CD8-positive, alpha-beta memory T cell (primary cell): ENCODE results near the gene UBASH3B. TPM values are rescaled to one million over a fixed set of nuclear protein-coding genes. Genes with fewer than 3 reads are reported as not detected.
"Not testable (repeated sequence)": the region's sequence is repeated elsewhere in the genome, so short reads cannot be mapped to it uniquely, and the experiment has no call there.

Experiments used
- CTCF ChIA-PET: fragments of 350-600 bp; sonication (Branson Sonifier 250); formaldehyde crosslinking; loops from one replicate; lab custom pipeline; 2021; ENCODE audit warnings: antibody characterized with exemption; lab: Charles Lee
- POLR2A ChIA-PET: fragments of 350-600 bp; sonication (Branson Sonifier 250); formaldehyde crosslinking; loops from one replicate; lab custom pipeline; 2021; ENCODE audit warnings: antibody characterized with exemption; lab: Charles Lee
- DNase-seq, 5 donors: peaks; one replicate each; pipeline versions ENCODE4 v3.0.0 to v3.0.0-alpha.2; 2020 to 2022; ENCODE audit warnings: mixed read lengths in 1 of 5
- H3K27ac ChIP-seq: one replicate; pipeline ENCODE4 v1.7.0; 2013; ENCODE audit warnings: low read depth, mild to moderate bottlenecking, low read length, moderate library complexity
- H3K27me3 ChIP-seq: 2 replicates; pipeline ENCODE4 v1.7.0; 2013; ENCODE audit warnings: low read length, mild to moderate bottlenecking; ENCODE audit not compliant: insufficient read depth, poor library complexity, severe bottlenecking
- H3K36me3 ChIP-seq: 2 replicates; pipeline ENCODE4 v1.7.0; 2013; ENCODE audit warnings: mild to moderate bottlenecking, low read length, moderate library complexity; ENCODE audit not compliant: insufficient read depth
- H3K4me1 ChIP-seq: 2 replicates; pipeline ENCODE4 v1.7.0; 2013; ENCODE audit warnings: mild to moderate bottlenecking, low read length, moderate library complexity; ENCODE audit not compliant: insufficient read depth
- H3K4me3 ChIP-seq: 2 replicates; pipeline ENCODE4 v1.7.0; 2013; ENCODE audit warnings: mild to moderate bottlenecking, low read length
- H3K9me3 ChIP-seq: 2 replicates; pipeline ENCODE4 v1.7.0; 2013; ENCODE audit warnings: mild to moderate bottlenecking, low read length
- H3K27ac Mint-ChIP-seq, 8 donors: one replicate each; pipeline ENCODE4 v1.8.0; 2020 to 2021; ENCODE audit warnings: mixed read lengths in 8 of 8, mild to moderate bottlenecking in 6 of 8, inconsistent platforms in 3 of 8, moderate library complexity in 3 of 8
- H3K27me3 Mint-ChIP-seq, 2 donors: one replicate each; pipeline ENCODE4 v1.8.0; 2020 to 2021; ENCODE audit warnings: mixed read lengths in 2 of 2, mild to moderate bottlenecking in 1 of 2, moderate library complexity in 1 of 2
- H3K36me3 Mint-ChIP-seq, 3 donors: one replicate each; pipeline ENCODE4 v1.8.0; 2020 to 2021; ENCODE audit warnings: mixed read lengths in 3 of 3, inconsistent platforms in 1 of 3, mild to moderate bottlenecking in 1 of 3
- H3K4me1 Mint-ChIP-seq, 3 donors: one replicate each; pipeline ENCODE4 v1.8.0; 2020 to 2021; ENCODE audit warnings: mixed read lengths in 3 of 3, inconsistent platforms in 1 of 3, mild to moderate bottlenecking in 1 of 3
- H3K4me3 Mint-ChIP-seq, 7 donors: one replicate each; pipeline ENCODE4 v1.8.0; 2020 to 2021; ENCODE audit warnings: mixed read lengths in 7 of 7, mild to moderate bottlenecking in 6 of 7, moderate library complexity in 4 of 7, inconsistent platforms in 2 of 7
- H3K9me3 Mint-ChIP-seq, 5 donors: one replicate each; pipeline ENCODE4 v1.8.0; 2020 to 2022; ENCODE audit warnings: mixed read lengths in 5 of 5, mild to moderate bottlenecking in 3 of 5, moderate library complexity in 2 of 5, inconsistent platforms in 1 of 5
- polyA plus RNA-seq: library from polyadenylated mRNA; unstranded; fragments of 300-500 nt; fragmentation: Illumina TruSeq; gene quantifications from one replicate; pipeline ENCODE4 v1.2.3, GENCODE V29; 2021
- total RNA-seq, 2 experiments: library from RNA; stranded (reverse); gene quantifications; one replicate each; pipeline ENCODE4 v1.2.3, GENCODE V29; 2021

Gene UBASH3B
- total and polyA plus RNA-seq, 3 experiments from 2014 or later: 12.0 to 36.4 (median 34.6) TPM

DNA sequence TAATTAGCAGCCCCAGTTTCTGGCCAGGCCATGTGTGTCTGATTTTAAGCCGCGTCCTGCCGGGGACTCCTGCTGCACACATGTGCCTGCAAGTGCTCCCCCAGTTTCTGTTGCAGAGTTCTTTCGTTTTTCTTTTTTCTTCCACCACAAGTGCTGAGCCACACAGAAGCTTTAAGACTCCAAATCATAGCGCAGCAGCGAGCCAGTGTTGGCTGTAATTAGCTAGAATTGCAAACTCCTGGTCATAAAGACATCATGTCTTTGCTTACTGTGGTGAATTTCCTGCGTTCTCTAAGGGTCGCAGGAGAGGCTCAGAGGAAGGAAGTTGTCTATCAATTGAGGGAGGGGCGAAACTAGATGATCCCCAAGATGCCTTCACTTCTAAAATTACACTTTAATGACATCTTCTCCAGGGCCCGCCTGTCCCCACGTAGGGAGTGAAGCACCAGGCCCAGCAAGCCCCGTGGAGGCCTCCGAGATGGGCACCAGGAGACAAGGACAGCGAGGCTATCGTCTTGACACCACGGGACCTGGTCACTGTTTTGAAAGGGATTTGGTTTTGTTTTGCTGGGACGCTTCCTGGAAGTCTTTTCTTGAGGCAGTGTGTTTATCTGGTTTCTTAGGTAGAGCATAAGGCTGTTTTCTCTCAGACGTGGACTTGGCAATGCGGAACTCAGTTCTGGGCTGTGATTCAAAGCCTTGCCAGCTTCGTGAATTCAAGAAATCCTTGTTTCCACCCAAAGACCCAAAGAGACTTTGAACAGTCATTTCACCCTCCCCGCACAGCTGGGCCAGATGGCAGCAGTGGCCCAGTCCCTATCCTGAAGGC, 71.8 kb downstream of the UBASH3B start:
- ChIA-PET POLR2A (interaction anchor here (0.6 to 1.4 kb wide), 5 partner anchors 15 to 335 kb away, joined by 3 to 6 read pairs (median 5); partner anchors contain the start of gene HSPA8), CTCF (interaction anchor here (0.7 to 2.0 kb wide), 10 partner anchors 11 to 98 kb away, joined by 3 to 6 read pairs (median 4); partner anchors contain the start of gene UBASH3B)
- Mint-ChIP-seq H3K27ac (peak overlapping the region; percentile 71 to 96 (median 90)), H3K4me1 (peaks cover 60 to 73% (median 62%) of the 10 kb centered on the region in 3 donors), H3K27me3 (peaks cover 0 to 1% of the 10 kb centered on the region in 2 donors), H3K9me3 (no peaks in the 10 kb centered on the region), H3K36me3 (peaks cover 0 to 5% (median 4%) of the 10 kb centered on the region in 3 donors), H3K4me3 (peak overlapping the region; percentile 55 to 92 (median 83))
- no peaks in the 10 kb centered on the region for H3K36me3 ChIP-seq
- H3K4me1 ChIP-seq: peaks cover 57% of the 10 kb centered on the region
- H3K27me3 ChIP-seq: no peaks in the 10 kb centered on the region
- DNase-seq: peak in 2 of 5 donors; percentile 31 to 53
- peak overlapping the region; percentile 14 for H3K27ac ChIP-seq
- H3K4me3 ChIP-seq: peak overlapping the region; percentile 21
- H3K9me3 ChIP-seq: no peaks in the 10 kb centered on the region

DNA sequence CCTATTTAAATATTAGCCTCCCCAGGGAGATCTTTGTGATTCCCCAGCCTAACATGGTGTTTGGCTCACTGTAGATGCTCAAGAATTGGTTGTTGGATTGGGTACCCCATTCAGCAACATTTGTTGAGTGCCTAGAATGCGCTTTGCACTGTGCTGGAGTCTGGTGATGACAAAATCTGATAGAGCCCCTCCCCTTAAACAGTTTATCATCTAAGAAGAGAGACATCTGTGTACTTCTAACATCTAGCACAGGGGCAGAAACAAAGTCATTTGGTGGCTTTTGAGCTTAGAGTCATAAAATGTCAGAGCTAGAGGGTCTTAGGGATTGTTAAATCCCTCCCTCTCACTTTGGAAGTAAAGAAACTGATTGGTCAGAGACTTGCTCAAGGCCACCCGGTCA, 73.0 kb downstream of the UBASH3B start:
- POLR2A ChIA-PET: no interaction called here
- Mint-ChIP-seq H3K9me3 (no peaks in the 10 kb centered on the region), H3K27me3 (peaks cover 0 to 1% of the 10 kb centered on the region in 2 donors), H3K4me3 (peak overlapping the region in 2 of 7 donors; percentile 8 to 41), H3K27ac (peak overlapping the region; percentile 40 to 88 (median 68)), H3K36me3 (peaks cover 0 to 5% (median 4%) of the 10 kb centered on the region in 3 donors), H3K4me1 (peaks cover 53 to 78% (median 64%) of the 10 kb centered on the region in 3 donors)
- Histone ChIP-seq H3K27ac (no peak overlapping the region), H3K9me3 (no peaks in the 10 kb centered on the region), H3K36me3 (no peaks in the 10 kb centered on the region), H3K4me3 (no peak overlapping the region), H3K27me3 (no peaks in the 10 kb centered on the region), H3K4me1 (peaks cover 60% of the 10 kb centered on the region)
- CTCF ChIA-PET: interaction anchor here (0.6 to 1.3 kb wide), 4 partner anchors 26 to 377 kb away, joined by 3 to 7 read pairs (median 3); no protein-coding TSS in a partner anchor
- no peak for DNase-seq

DNA sequence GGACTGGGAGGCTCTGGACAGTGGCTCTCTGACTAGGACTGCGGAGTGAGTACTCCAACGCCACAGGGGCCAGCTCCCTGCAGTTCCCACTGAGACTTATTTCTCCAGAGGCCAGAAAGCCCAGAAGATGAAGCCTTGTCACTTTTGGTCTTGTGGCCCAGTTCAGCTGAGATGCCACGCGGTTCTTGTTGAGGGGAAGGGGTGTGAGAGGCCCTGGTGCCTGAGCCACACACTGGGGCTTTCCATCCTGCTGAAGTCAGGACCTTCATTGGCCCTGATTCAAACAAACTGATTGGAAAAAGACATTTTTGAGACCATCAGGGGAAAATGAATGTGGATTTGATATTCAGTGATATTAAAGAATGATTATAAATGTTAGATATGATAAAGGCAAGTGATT, 73.6 kb downstream of the UBASH3B start:
- H3K9me3 Mint-ChIP-seq: no peaks in the 10 kb centered on the region
- DNase-seq: no peak
- CTCF ChIA-PET: interaction anchor here (0.6 to 1.3 kb wide), 3 partner anchors 25 to 100 kb away, joined by 3 to 7 read pairs (median 3); no protein-coding TSS in a partner anchor
- POLR2A ChIA-PET: no interaction called here
- Histone ChIP-seq H3K36me3 (no peaks in the 10 kb centered on the region), H3K4me3 (no peak overlapping the region), H3K27ac (no peak overlapping the region), H3K9me3 (no peaks in the 10 kb centered on the region), H3K27me3 (no peaks in the 10 kb centered on the region), H3K4me1 (peaks cover 60% of the 10 kb centered on the region)
- H3K36me3 Mint-ChIP-seq: peaks cover under 1 to 5% (median 4%) of the 10 kb centered on the region in 3 donors
- H3K27ac Mint-ChIP-seq: peak overlapping the region; percentile 55 to 88 (median 72)
- H3K4me3 Mint-ChIP-seq: peak overlapping the region in 2 of 7 donors; percentile 4 to 26
- H3K27me3 Mint-ChIP-seq: peaks cover 0 to 1% of the 10 kb centered on the region in 2 donors
- peaks cover 47 to 73% (median 58%) of the 10 kb centered on the region in 3 donors for H3K4me1 Mint-ChIP-seq

DNA sequence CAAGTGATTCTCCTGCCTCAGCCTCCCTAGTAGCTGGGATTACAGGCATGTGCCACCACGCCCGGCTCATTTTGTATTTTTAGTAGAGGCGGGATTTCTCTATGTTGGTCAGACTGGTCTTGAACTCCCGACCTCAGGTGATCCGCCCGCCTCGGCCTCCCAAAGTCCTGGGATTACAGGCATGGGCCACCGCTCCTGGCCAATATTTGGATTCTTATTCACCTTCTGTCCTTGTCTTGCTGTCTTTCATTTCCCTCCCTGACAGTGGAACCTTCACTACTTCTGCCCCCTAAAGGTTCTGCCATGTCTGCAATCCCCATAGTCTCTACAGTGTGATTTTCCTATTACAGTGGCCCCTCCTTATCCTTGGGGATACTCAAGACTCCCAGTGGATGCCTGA, 75.2 kb downstream of the UBASH3B start:
- H3K36me3 Mint-ChIP-seq, CTCF ChIA-PET, H3K9me3 Mint-ChIP-seq, H3K27me3 ChIP-seq, H3K36me3 ChIP-seq, H3K4me3 ChIP-seq, DNase-seq, POLR2A ChIA-PET, H3K9me3 ChIP-seq, H3K27me3 Mint-ChIP-seq, H3K27ac ChIP-seq: not testable (repeated sequence)
- Mint-ChIP-seq H3K4me1 (peaks cover 38 to 67% (median 53%) of the 10 kb centered on the region in 3 donors), H3K27ac (peak overlapping the region in 5 of 8 donors; percentile 5 to 71 (median 27)), H3K4me3 (peak overlapping the region in 1 of 7 donors; percentile 30)
- peaks cover 71% of the 10 kb centered on the region for H3K4me1 ChIP-seq

DNA sequence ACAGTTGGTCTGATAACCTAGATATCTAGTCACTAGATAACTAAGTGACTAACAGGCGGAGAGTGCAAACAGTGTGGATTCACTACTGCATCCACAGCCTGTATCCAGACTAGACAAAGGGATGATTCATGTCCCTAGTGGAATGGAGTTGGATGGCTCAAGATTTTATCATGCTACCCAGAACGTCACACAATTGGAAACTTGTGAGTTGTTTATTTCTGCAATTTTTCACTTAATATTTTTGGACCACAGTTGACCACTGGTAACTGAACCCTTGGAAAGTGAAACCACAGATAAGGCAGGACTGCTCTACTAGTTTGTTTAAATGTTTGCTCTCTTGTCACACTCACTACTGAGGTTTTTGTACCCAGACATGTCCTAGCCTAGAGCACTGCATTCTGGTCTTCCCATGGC, 76.0 kb downstream of the UBASH3B start:
- no peaks in the 10 kb centered on the region for H3K9me3 Mint-ChIP-seq
- Histone ChIP-seq H3K9me3 (no peaks in the 10 kb centered on the region), H3K4me1 (peaks cover 69% of the 10 kb centered on the region), H3K27me3 (no peaks in the 10 kb centered on the region), H3K36me3 (no peaks in the 10 kb centered on the region), H3K4me3 (no peak overlapping the region), H3K27ac (no peak overlapping the region)
- H3K27ac Mint-ChIP-seq: peak overlapping the region in 3 of 8 donors; percentile 38 to 71 (median 54)
- no peak for DNase-seq
- no peak overlapping the region for H3K4me3 Mint-ChIP-seq
- ChIA-PET POLR2A (no interaction called here), CTCF (no interaction called here)
- peaks cover 1 to 5% (median 4%) of the 10 kb centered on the region in 3 donors for H3K36me3 Mint-ChIP-seq
- peaks cover 0 to 1% of the 10 kb centered on the region in 2 donors for H3K27me3 Mint-ChIP-seq
- peaks cover 30 to 59% (median 47%) of the 10 kb centered on the region in 3 donors for H3K4me1 Mint-ChIP-seq

DNA sequence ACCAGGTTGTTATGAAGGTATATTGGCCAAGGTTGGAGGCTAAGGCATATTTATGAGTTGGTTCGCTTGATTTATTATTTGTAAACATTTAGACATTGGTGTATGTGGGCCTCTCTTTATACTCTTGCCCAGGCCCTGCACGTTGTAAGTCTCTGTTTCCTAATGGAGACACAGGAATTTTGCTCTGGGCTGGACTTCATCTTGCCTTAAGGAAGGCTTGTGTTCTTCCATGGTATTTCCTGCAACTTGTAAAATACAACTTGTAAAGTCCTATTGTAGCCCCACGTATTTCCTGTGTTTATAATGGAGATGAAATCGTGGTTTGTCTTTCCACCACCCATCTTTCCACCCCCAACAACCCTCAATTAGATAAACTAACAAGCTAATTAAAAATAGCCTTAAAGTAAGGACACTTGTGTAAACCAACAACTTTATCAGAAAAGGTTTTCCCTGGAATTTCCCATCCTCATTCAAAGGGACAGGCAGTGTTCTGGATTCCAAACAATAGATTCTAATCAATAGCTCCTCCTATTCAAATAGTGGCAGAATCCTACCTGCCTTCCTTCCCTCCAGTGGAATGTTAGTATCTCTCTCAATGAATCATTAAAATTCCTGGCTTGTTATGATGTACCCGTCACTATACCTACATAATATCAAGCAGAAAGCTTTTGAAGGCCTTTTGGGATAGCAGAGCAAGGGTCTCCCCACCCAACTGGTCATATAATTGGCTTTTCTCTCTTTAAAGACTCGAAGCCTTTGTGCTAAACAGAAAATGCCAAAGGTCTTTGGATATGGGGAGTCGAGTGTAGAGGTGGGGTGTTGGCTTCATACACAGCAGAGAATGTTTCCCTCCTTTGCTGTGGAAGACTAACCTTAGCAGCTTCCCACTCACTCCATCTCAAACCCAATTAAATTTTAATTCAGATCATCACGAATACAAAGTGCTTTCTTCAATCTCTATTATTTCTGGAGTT, 77.1 kb downstream of the UBASH3B start:
- POLR2A ChIA-PET: interaction anchor here (0.6 to 0.8 kb wide), 2 partner anchors 11 to 14 kb away, joined by 4 read pairs; no protein-coding TSS in a partner anchor
- H3K27ac Mint-ChIP-seq: peak overlapping the region in 4 of 8 donors; percentile 10 to 74 (median 37)
- Histone ChIP-seq H3K27ac (no peak overlapping the region), H3K4me1 (peaks cover 58% of the 10 kb centered on the region), H3K9me3 (no peaks in the 10 kb centered on the region), H3K4me3 (no peak overlapping the region), H3K27me3 (no peaks in the 10 kb centered on the region), H3K36me3 (no peaks in the 10 kb centered on the region)
- H3K9me3 Mint-ChIP-seq: no peaks in the 10 kb centered on the region
- CTCF ChIA-PET: interaction anchor here (0.9 to 1.7 kb wide), 3 partner anchors 22 to 62 kb away, joined by 3 to 5 read pairs (median 3); no protein-coding TSS in a partner anchor
- no peak for DNase-seq
- peak overlapping the region in 1 of 7 donors; percentile 19 for H3K4me3 Mint-ChIP-seq
- H3K36me3 Mint-ChIP-seq: peaks cover 1 to 5% (median 4%) of the 10 kb centered on the region in 3 donors
- peaks cover 19 to 48% (median 36%) of the 10 kb centered on the region in 3 donors for H3K4me1 Mint-ChIP-seq
- peaks cover 0 to 1% of the 10 kb centered on the region in 2 donors for H3K27me3 Mint-ChIP-seq

DNA sequence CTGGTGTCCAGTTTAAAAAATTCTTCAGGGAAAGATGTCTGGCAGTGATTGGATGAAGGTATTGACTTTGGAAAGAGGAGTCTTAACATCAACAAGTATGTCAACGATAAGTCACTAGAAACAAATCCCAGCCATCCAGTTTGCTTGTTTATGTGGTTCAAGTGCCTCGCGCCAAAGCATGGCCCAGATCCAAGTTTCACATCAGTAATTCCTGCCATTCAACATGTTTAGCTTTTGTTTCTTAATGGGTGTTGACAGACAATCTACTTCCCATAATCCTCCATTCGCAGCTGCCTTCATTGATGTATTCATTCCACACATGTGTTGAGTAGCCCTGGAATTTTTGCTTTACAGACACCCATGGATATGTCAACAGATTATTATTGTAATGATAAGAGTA, 77.8 kb downstream of the UBASH3B start:
- Histone ChIP-seq H3K27me3 (no peaks in the 10 kb centered on the region), H3K27ac (no peak overlapping the region), H3K4me3 (no peak overlapping the region), H3K9me3 (no peaks in the 10 kb centered on the region), H3K4me1 (peaks cover 51% of the 10 kb centered on the region), H3K36me3 (no peaks in the 10 kb centered on the region)
- Mint-ChIP-seq H3K27me3 (peaks cover 0 to 1% of the 10 kb centered on the region in 2 donors), H3K4me1 (peaks cover 12 to 41% (median 29%) of the 10 kb centered on the region in 3 donors), H3K4me3 (no peak overlapping the region), H3K36me3 (peaks cover 1 to 5% (median 4%) of the 10 kb centered on the region in 3 donors), H3K9me3 (no peaks in the 10 kb centered on the region), H3K27ac (no peak overlapping the region)
- ChIA-PET CTCF (interaction anchor here (0.9 to 1.9 kb wide), 5 partner anchors 12 to 77 kb away, joined by 3 to 9 read pairs (median 5); partner anchors contain the start of gene UBASH3B), POLR2A (no interaction called here)
- no peak for DNase-seq
